K562 (cell line): ENCODE results near the gene TPD52L2.

ENCODE experiments used
- BRD9 ChIP-seq: fragments of 450-650 bp; IDR thresholded peaks from 2 replicates; pipeline ENCODE4 v1.6.1; 2018; ENCODE audit warnings: low read depth; ENCODE audit not compliant: partially characterized antibody
- HSF4 ChIP-seq: fragments of 250-450 bp; sonication (Bioruptor Pico); IDR thresholded peaks from 2 replicates; pipeline ENCODE4 v2.1.2; 2022; ENCODE audit warnings: mild to moderate bottlenecking, moderate library complexity, borderline replicate concordance
- RAD21 ChIP-seq, 2 experiments: fragments of 250-450 bp in 1 of 2; fragments of 450-650 bp in 1 of 2; sonication (Bioruptor Pico) in 1 of 2; formaldehyde crosslinking in 1 of 2; IDR thresholded peaks in 1 of 2; conservative IDR thresholded peaks in 1 of 2; 2 replicates each; pipeline versions ENCODE4 v1.4.0 to v1.8.0; 2020 to 2022; ENCODE audit warnings: mild to moderate bottlenecking in 2 of 2, moderate library complexity in 1 of 2

GRCh38 chr20:63886054-63886419 is 21.0 kb downstream of the TPD52L2 start:
- no peak for TF ChIP-seq RAD21 (CRISPR knock-in tag; conservative IDR thresholded peaks at IDR 0.05 in 1 of 2, IDR thresholded peaks at IDR 0.05 in 1 of 2)
- no peak for TF ChIP-seq BRD9
- no peak for TF ChIP-seq HSF4 (CRISPR knock-in tag)
